Progenitor cell of endocrine pancreas (in vitro differentiated cells): ENCODE measurements around the gene CD68. TPM values are rescaled to one million over a fixed set of nuclear protein-coding genes. Genes with fewer than 3 reads are reported as not detected.

Experiments
- DNase-seq: peaks from one replicate; pipeline ENCODE4 v3.0.0; 2021; ENCODE audit warnings: low spot score; ENCODE audit not compliant: unreplicated experiment
- H3K27ac Mint-ChIP-seq: 2 replicates; pipeline ENCODE4 v1.8.0; 2021; ENCODE audit warnings: mild to moderate bottlenecking, moderate library complexity, mixed read lengths
- H3K27me3 Mint-ChIP-seq: 2 replicates; pipeline ENCODE4 v1.8.0; 2021; ENCODE audit warnings: mixed read lengths
- H3K36me3 Mint-ChIP-seq: 2 replicates; pipeline ENCODE4 v1.8.0; 2022; ENCODE audit warnings: mixed read lengths; ENCODE audit not compliant: insufficient read depth
- H3K4me1 Mint-ChIP-seq: 2 replicates; pipeline ENCODE4 v1.8.0; 2021; ENCODE audit warnings: low read depth, mixed read lengths
- H3K4me3 Mint-ChIP-seq: 2 replicates; pipeline ENCODE4 v1.8.0; 2021; ENCODE audit warnings: low read depth, mild to moderate bottlenecking, moderate library complexity, mixed read lengths
- H3K9me3 Mint-ChIP-seq: 2 replicates; pipeline ENCODE4 v1.8.0; 2021; ENCODE audit warnings: low read depth, mixed read lengths
- CTCF ChIP-seq: fragments of 200-600 bp; sonication (generic); IDR thresholded peaks from one replicate; pipeline ENCODE4 v1.5.0; 2021; ENCODE audit warnings: antibody characterized with exemption, mild to moderate bottlenecking; ENCODE audit not compliant: unreplicated experiment
- total RNA-seq: library from RNA; stranded (reverse); gene quantifications from 2 replicates; pipeline ENCODE4 v1.2.1, GENCODE V29; 2021

CD68 gene
- total RNA-seq, 1 donor from 2014 or later, result not detected

- H3K4me1 Mint-ChIP-seq, result peaks cover 26% of the 10 kb centered on the region
- no peaks in the 10 kb centered on the region for H3K9me3 Mint-ChIP-seq
- peaks cover 1% of the 10 kb centered on the region for H3K36me3 Mint-ChIP-seq
- TF ChIP-seq CTCF, result no peak
- no peak for DNase-seq
- no peaks in the 10 kb centered on the region for H3K27me3 Mint-ChIP-seq
- peak overlapping the region; percentile 92 for H3K27ac Mint-ChIP-seq
- peak overlapping the region; percentile 87 for H3K4me3 Mint-ChIP-seq
These were observed 34.5 kb downstream of the CD68 start for GRCh38 chr17:7613769-7614424.

GRCh38 chr17:7614425-7615264 is 35.2 kb downstream of the CD68 start, which contains the start of gene FXR2:
Gene FXR2 (minus strand): TSS chr17:7614897. CDS start chr17:7614532, 365 bp downstream.
- Mint-ChIP-seq H3K27me3 (no peaks in the 10 kb centered on the region), H3K27ac (peak within 1 kb of the TSS; percentile 97), H3K36me3 (peaks cover 1% of the 10 kb centered on the region), H3K4me3 (peak within 1 kb of the TSS; percentile 87), H3K4me1 (peaks cover 25% of the 10 kb centered on the region), H3K9me3 (no peaks in the 10 kb centered on the region)
- DNase-seq, result peak; percentile 100
- peak; percentile 61 for TF ChIP-seq CTCF

GRCh38 chr17:7615265-7615747 is 35.9 kb downstream of the CD68 start:
- no peak for TF ChIP-seq CTCF
- DNase-seq, result no peak
- Mint-ChIP-seq H3K27ac (peak overlapping the region; percentile 97), H3K36me3 (peaks cover 1% of the 10 kb centered on the region), H3K4me3 (peak overlapping the region; percentile 71), H3K4me1 (peaks cover 25% of the 10 kb centered on the region), H3K9me3 (no peaks in the 10 kb centered on the region), H3K27me3 (no peaks in the 10 kb centered on the region)

DNA sequence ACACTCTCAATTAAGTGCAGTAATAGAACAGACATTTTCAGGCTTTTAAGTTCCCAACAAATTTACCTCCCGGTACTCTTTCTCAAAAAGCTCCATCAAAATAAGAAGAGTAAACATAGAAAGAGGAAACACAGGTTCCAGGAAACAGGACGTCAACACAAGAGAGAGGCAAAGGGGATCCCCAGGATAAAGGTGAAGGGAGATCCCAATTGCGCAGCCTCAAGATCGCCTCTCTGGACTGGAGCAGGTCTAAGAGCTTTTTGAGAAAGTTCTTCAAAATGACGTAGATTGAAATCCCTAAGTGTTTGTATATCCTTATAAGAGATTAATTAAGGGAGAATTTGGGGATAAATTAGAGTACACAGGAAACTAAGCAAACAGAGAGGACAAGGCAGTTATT is 39.2 kb downstream of the CD68 start:
- no peaks in the 10 kb centered on the region for H3K36me3 Mint-ChIP-seq
- H3K4me3 Mint-ChIP-seq, result no peak overlapping the region
- H3K27me3 Mint-ChIP-seq, result no peaks in the 10 kb centered on the region
- no peak for DNase-seq
- no peaks in the 10 kb centered on the region for H3K9me3 Mint-ChIP-seq
- peak overlapping the region; percentile 43 for H3K27ac Mint-ChIP-seq
- peaks cover 2% of the 10 kb centered on the region for H3K4me1 Mint-ChIP-seq
- TF ChIP-seq CTCF, result no peak

- TF ChIP-seq CTCF, result no peak
- Mint-ChIP-seq H3K4me1 (no peaks in the 10 kb centered on the region), H3K27me3 (no peaks in the 10 kb centered on the region), H3K36me3 (peaks cover 1% of the 10 kb centered on the region), H3K9me3 (no peaks in the 10 kb centered on the region), H3K4me3 (no peak overlapping the region), H3K27ac (no peak overlapping the region)
- no peak for DNase-seq
These were observed 41.4 kb downstream of the CD68 start for GRCh38 chr17:7620835-7621234.
